ENCODE results near the gene STARD7.
A peak's percentile ranks its signal among the peaks of the same experiment; 100 is the strongest.

Gene STARD7

GRCh38 chr2:96139181-96139758, 69.4 kb downstream of the STARD7 start:
- TF ChIP-seq CTCF (IDR thresholded peaks at IDR 0.05; ENCODE audit: low read depth, low read length, poor library complexity, severe bottlenecking) (no peak), EZH2phosphoT487 (IDR thresholded peaks at IDR 0.05; ENCODE audit: borderline replicate concordance, low read length) (no peak)
- Histone ChIP-seq H3K27me3 (ENCODE audit: control insufficient read depth, low read length) (no peaks in the 10 kb centered on the region), H3K4me3 (ENCODE audit: low read length) (no peak overlapping the region), H3K79me2 (ENCODE audit: control insufficient read depth, low read length) (peaks cover 15% of the 10 kb centered on the region), H4K20me1 (ENCODE audit: control insufficient read depth, insufficient read depth, low read depth, low read length) (peaks cover 16% of the 10 kb centered on the region), H3K27ac (ENCODE audit: low read depth, low read length) (no peak overlapping the region), H3K4me1 (ENCODE audit: control insufficient read depth, low read length) (peaks cover 23% of the 10 kb centered on the region), H3F3A (ENCODE audit: control insufficient read depth, insufficient read depth) (peaks cover 17% of the 10 kb centered on the region; the same call in 1 of the 2 replicates), H3K4me2 (ENCODE audit: low read length) (no peak overlapping the region), H3K9me2 (replicated peaks; ENCODE audit: control insufficient read depth, low read length) (no peaks in the 10 kb centered on the region), H3K9me3 (ENCODE audit: control insufficient read depth, insufficient read depth, low read length) (no peaks in the 10 kb centered on the region), H3K36me3 (ENCODE audit: control insufficient read depth, low read length) (peaks cover 27% of the 10 kb centered on the region)

GRCh38 chr2:96138179-96139145, 70.2 kb downstream of the STARD7 start, which contains the start of gene ASTL:
Gene ASTL (minus strand): TSS chr2:96138502. CDS start chr2:96138436, 66 bp downstream.
- H3F3A ChIP-seq (ENCODE audit: control insufficient read depth, insufficient read depth): peaks cover 17% of the 10 kb centered on the region; the same call in 1 of the 2 replicates
- H3K9me3 ChIP-seq (ENCODE audit: control insufficient read depth, insufficient read depth, low read length): no peaks in the 10 kb centered on the region
- peaks cover 8% of the 10 kb centered on the region for H4K20me1 ChIP-seq (ENCODE audit: control insufficient read depth, insufficient read depth, low read depth, low read length)
- no peak within 1 kb of the TSS for H3K4me2 ChIP-seq (ENCODE audit: low read length)
- H3K9me2 ChIP-seq (replicated peaks; ENCODE audit: control insufficient read depth, low read length): no peaks in the 10 kb centered on the region
- H3K27me3 ChIP-seq (ENCODE audit: control insufficient read depth, low read length): no peaks in the 10 kb centered on the region
- peaks cover 15% of the 10 kb centered on the region for H3K4me1 ChIP-seq (ENCODE audit: control insufficient read depth, low read length)
- TF ChIP-seq CTCF (IDR thresholded peaks at IDR 0.05; ENCODE audit: low read depth, low read length, poor library complexity, severe bottlenecking) (peak; percentile 86), EZH2phosphoT487 (IDR thresholded peaks at IDR 0.05; ENCODE audit: borderline replicate concordance, low read length) (no peak)
- peaks cover 19% of the 10 kb centered on the region for H3K36me3 ChIP-seq (ENCODE audit: control insufficient read depth, low read length)
- H3K4me3 ChIP-seq (ENCODE audit: low read length): no peak within 1 kb of the TSS
- no peak within 1 kb of the TSS for H3K27ac ChIP-seq (ENCODE audit: low read depth, low read length)
- peaks cover 7% of the 10 kb centered on the region for H3K79me2 ChIP-seq (ENCODE audit: control insufficient read depth, low read length)

GRCh38 chr2:96137321-96138178, 71.1 kb downstream of the STARD7 start:
- H3F3A ChIP-seq (ENCODE audit: control insufficient read depth, insufficient read depth): peaks cover 9% of the 10 kb centered on the region; the same call in 1 of the 2 replicates
- TF ChIP-seq EZH2phosphoT487 (IDR thresholded peaks at IDR 0.05; ENCODE audit: borderline replicate concordance, low read length): no peak
- no peak for TF ChIP-seq CTCF (IDR thresholded peaks at IDR 0.05; ENCODE audit: low read depth, low read length, poor library complexity, severe bottlenecking)
- no peaks in the 10 kb centered on the region for H4K20me1 ChIP-seq (ENCODE audit: control insufficient read depth, insufficient read depth, low read depth, low read length)
- no peak overlapping the region for H3K4me2 ChIP-seq (ENCODE audit: low read length)
- no peaks in the 10 kb centered on the region for H3K27me3 ChIP-seq (ENCODE audit: control insufficient read depth, low read length)
- peaks cover 6% of the 10 kb centered on the region for H3K4me1 ChIP-seq (ENCODE audit: control insufficient read depth, low read length)
- H3K9me3 ChIP-seq (ENCODE audit: control insufficient read depth, insufficient read depth, low read length): no peaks in the 10 kb centered on the region
- no peaks in the 10 kb centered on the region for H3K9me2 ChIP-seq (replicated peaks; ENCODE audit: control insufficient read depth, low read length)
- no peaks in the 10 kb centered on the region for H3K79me2 ChIP-seq (ENCODE audit: control insufficient read depth, low read length)
- H3K4me3 ChIP-seq (ENCODE audit: low read length): no peak overlapping the region
- peaks cover 9% of the 10 kb centered on the region for H3K36me3 ChIP-seq (ENCODE audit: control insufficient read depth, low read length)
- H3K27ac ChIP-seq (ENCODE audit: low read depth, low read length): no peak overlapping the region
